NK-92 (cell line): ENCODE results near the gene UNC119.

Source experiments
- DNase-seq: peaks from one replicate; lab custom pipeline; 2025; ENCODE audit not compliant: unreplicated experiment; lab: John Stamatoyannopoulos, UW

Gene UNC119

DNA sequence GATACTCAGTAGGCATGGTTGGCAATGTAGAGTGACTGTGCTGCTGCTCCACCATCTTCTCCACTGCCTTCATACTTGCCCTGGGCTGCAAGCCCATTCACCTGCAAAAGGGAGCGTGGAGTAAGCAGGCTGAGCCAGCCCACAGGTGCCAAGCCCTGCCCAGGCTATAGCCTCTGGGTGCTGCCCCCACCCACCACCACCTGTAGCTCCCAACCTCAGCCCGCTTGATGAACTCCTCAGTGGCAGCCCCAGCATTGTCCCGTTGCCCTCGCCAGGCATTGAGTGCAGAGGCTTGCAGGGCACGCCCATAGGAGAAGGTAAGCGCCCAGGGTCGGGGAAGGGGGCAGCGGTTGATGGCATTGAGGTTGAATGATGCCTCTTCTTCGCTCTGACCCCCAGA lies 21.1 kb upstream of the UNC119 start:
- no peak for DNase-seq

DNA sequence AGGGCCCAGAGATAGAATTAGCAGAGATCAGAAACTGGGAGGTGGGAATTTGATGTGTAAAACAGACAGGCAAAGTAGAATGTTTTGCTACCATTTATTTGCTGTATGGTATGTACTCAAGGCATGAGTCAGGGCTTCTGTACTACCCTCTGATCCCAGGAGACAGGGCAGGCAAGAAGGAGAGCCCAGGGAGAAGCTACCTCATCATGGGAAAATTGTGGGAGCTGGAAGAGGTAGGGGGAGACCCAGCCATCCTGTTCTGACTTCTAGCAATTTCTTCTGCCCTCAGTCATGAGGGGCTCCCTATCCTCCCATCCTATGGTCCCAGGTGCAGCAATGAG lies 20.6 kb upstream of the UNC119 start:
- DNase-seq: no peak

DNA sequence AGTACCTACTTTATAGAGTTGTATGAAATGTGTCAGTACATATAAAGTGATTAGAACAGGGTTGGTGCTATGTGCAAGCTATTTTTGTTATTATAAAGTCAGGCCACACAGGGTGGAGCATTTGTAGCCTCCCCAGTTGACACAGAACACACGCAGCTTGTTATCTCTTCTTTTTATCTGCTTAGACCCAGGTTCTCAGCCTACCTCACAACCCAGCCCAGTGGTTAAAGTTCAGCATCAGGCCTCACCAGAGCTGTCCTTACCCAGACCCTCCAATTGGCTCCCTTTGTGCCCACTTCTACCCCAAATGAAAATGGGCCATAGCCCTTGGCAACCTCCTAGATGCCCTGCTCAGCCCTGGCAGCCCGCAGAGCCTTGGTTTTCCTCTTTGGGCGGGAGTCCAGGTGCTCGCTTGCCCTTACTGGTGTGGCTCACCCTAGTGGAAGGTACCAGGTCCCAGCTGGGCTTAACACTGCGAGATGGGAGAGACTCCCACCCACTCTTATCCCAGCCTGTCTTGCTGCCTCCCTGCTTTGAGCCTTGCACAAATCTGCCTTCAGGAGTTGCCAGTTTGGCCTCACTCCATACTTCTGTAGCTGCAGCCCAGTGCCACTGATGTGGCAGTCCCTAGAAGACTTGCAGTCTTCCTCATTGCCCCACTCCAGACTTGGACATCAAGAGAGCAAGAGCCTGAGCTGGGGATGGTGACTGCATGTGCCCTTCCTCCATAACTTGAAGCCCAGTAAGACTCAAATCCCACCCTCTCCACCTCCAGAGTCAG lies 20.0 kb upstream of the UNC119 start:
- DNase-seq: no peak

- DNase-seq: no peak
Measured at GRCh38 chr17:28571361-28572122, 19.1 kb upstream of the UNC119 start, which contains the start of gene PIGS. Gene PIGS (minus strand): TSS chr17:28571524. CDS start chr17:28571496, 28 bp downstream.

DNA sequence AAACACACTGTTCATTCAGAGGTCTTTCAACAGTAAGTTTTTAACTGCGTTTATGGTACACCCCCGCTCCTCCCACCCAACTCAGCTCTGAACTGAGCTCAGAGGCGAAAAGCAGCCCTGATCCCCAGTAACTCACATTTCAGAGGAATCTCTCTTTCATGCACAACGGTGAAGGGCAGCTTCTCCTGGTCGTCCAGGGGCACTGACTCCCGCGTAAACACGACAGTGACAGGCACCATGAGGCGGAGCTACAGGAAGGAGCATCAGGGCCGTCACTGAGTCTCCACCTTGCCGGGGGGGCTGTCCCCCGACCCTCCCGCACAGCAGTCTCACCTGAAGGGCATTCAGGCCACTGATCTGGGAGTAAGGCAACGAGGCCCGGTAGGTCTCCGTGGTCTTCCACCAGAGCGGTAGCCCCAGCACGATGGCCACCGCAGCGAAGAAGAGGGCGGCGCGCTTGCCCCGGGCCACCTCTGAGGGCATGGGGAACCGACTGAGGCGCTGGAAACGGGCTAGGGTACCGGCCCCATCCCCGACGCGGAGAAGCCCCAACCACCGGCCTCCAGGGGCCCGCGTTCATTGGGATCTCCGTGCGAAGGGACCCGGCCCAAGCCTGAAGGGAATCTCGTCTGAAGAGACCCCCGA lies 18.4 kb upstream of the UNC119 start:
- DNase-seq: no peak

DNA sequence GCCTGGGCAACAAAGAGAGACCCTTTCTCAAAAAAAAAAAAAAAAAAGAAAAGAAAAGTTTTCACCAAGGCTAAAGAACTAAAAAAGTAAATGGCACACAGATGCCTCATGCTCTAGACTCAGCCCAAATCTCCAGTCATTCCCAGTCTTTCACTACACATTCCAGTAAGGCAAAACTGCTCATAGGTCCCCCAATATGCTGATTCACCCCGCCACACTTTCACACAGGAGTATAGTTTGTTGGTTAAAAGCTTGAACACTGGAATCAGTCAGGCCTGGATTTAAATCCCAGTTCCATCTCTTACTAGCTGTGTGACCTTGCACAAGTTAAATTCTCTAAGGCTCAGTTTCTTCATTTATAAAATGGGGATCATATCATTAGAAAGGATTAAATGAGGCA lies 17.0 kb upstream of the UNC119 start:
- DNase-seq: no peak

DNA sequence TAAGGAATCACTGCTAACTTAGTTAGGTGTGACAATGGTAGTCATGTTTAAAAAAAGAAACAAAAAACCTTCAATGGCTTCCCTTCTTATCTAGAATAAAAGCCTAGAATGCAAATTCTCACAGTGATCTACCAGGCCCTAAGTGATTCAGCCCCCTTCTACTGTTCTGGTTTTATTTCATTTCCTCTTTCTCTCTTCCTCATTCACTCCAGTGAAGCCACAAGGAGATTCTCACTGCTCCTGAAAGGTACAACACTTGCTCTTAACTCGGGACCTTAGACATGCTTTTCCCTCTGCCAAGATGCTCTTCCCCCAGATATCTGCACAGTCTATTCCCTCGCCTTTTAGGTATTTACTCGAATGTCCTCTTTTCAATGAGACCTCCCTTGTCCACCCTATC lies 15.2 kb upstream of the UNC119 start:
- DNase-seq: no peak

GRCh38 chr17:28563475-28563874 lies 11.1 kb upstream of the UNC119 start:
- DNase-seq: no peak

GRCh38 chr17:28555022-28555421 lies 2.6 kb upstream of the UNC119 start:
- no peak for DNase-seq

DNA sequence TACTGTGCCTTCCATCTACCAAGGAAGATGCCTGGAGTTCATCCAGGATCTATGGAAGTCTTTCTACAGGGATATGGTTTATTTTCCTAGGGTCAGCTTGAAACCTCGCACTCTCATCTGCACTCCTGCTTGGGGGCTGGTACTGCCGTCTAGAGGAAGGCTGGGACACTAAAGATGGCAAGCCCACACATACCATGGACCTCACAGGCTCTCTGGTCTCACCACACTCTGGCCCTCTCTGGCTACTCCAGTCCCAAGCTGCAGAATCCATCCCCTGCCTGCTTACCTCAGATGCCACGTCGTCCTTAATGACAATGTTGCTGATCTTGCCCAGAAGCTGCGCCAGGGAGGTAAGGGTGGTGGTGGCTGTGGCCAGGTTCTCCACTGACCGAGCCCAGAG lies 2.1 kb upstream of the UNC119 start:
- no peak for DNase-seq

GRCh38 chr17:28553000-28553505 lies 629 bp upstream of the UNC119 start:
- DNase-seq: no peak

- DNase-seq: no peak
Measured at GRCh38 chr17:28551421-28552175, 826 bp downstream of the UNC119 start.

GRCh38 chr17:28550858-28551257 lies 1.6 kb downstream of the UNC119 start:
- no peak for DNase-seq

- DNase-seq: no peak
Measured at GRCh38 chr17:28549236-28550132, 2.9 kb downstream of the UNC119 start.

GRCh38 chr17:28548417-28549130 lies 3.9 kb downstream of the UNC119 start:
- no peak for DNase-seq

GRCh38 chr17:28547623-28548416 lies 4.6 kb downstream of the UNC119 start:
- DNase-seq: no peak

- DNase-seq: no peak
Measured at GRCh38 chr17:28547096-28547622, 5.3 kb downstream of the UNC119 start.

GRCh38 chr17:28545787-28546415 lies 6.5 kb downstream of the UNC119 start:
- no peak for DNase-seq
